IMR-90 (cell line): ENCODE data around the gene BRAP.

ENCODE experiments used
- BHLHE40 ChIP-seq: fragments of 150-350 bp; IDR thresholded peaks from 2 replicates; pipeline ENCODE4 v1.6.1; 2016; ENCODE audit warnings: mild to moderate bottlenecking, low read depth, low read length
- CEBPB ChIP-seq: IDR thresholded peaks from 2 replicates; pipeline ENCODE4 v1.6.1; 2012; ENCODE audit warnings: low read depth, low read length, improper control_type of control experiment
- CTCF ChIP-seq: conservative IDR thresholded peaks from 2 replicates; pipeline ENCODE4 v1.5.1; 2012; ENCODE audit warnings: mild to moderate bottlenecking, low read depth, low read length, improper control_type of control experiment
- ELK1 ChIP-seq: fragments of 150-350 bp; IDR thresholded peaks from 2 replicates; pipeline ENCODE4 v1.6.1; 2016; ENCODE audit warnings: low read depth, mild to moderate bottlenecking, low read length, moderate library complexity, borderline replicate concordance
- MXI1 ChIP-seq: IDR thresholded peaks from 2 replicates; pipeline ENCODE4 v1.6.1; 2012; ENCODE audit warnings: low read depth, mild to moderate bottlenecking, low read length, moderate library complexity, borderline replicate concordance
- NFE2L2 ChIP-seq: fragments of 150-350 bp; IDR thresholded peaks from 2 replicates; pipeline ENCODE4 v1.6.1; 2016; ENCODE audit warnings: low read depth, mild to moderate bottlenecking, low read length
- POLR2A ChIP-seq: IDR thresholded peaks from 2 replicates; pipeline ENCODE4 v1.6.1; 2012; ENCODE audit warnings: mild to moderate bottlenecking, low read depth, low read length
- RAD21 ChIP-seq: IDR thresholded peaks from 2 replicates; pipeline ENCODE4 v1.6.1; 2012; ENCODE audit warnings: low read length, improper control_type of control experiment
- RFX5 ChIP-seq: IDR thresholded peaks from 2 replicates; pipeline ENCODE4 v1.8.0; 2012; ENCODE audit warnings: low read depth, mild to moderate bottlenecking, low read length, moderate library complexity
- SMC3 ChIP-seq: fragments of 150-350 bp; IDR thresholded peaks from 2 replicates; pipeline ENCODE4 v1.6.1; 2016; ENCODE audit warnings: low read depth, mild to moderate bottlenecking, antibody characterized with exemption, low read length, moderate library complexity
- USF2 ChIP-seq: fragments of 150-350 bp; IDR thresholded peaks from 2 replicates; pipeline ENCODE4 v1.6.1; 2017; ENCODE audit warnings: mild to moderate bottlenecking, antibody characterized with exemption, low read length, low read depth

- TF ChIP-seq CTCF (no peak), MXI1 (no peak), CEBPB (no peak), POLR2A (no peak), RAD21 (no peak), ELK1 (no peak), NFE2L2 (no peak), USF2 (no peak), RFX5 (no peak), BHLHE40 (no peak), SMC3 (no peak)
Measured at GRCh38 chr12:111600205-111600642, 85.5 kb downstream of the BRAP start.
